Tibial nerve (tissue), 4 donors: ENCODE results near the gene AGMO. TPM values are rescaled to one million over a fixed set of nuclear protein-coding genes. Genes with fewer than 3 reads are reported as not detected.

Experiments
- DNase-seq, 2 donors: peaks; one replicate each; pipeline ENCODE4 v3.0.0-alpha.2; 2019; ENCODE audit warnings: low spot score in 2 of 2
- H3K27ac ChIP-seq, 4 donors: fragments of 200-600 bp; sonication (generic) in 3 of 4; one replicate each; pipeline ENCODE4 v1.5.1; 2017 to 2019; ENCODE audit warnings: mild to moderate bottlenecking in 1 of 4
- H3K27me3 ChIP-seq, 2 donors: fragments of 200-600 bp; sonication (generic) in 1 of 2; one replicate each; pipeline versions ENCODE4 v1.5.1 to v1.6.0; 2017 to 2019
- H3K36me3 ChIP-seq, 3 donors: fragments of 200-600 bp; sonication (generic); one replicate each; pipeline ENCODE4 v1.5.1; 2018 to 2019
- H3K4me1 ChIP-seq, 4 donors: fragments of 200-600 bp; sonication (generic) in 3 of 4; one replicate each; pipeline ENCODE4 v1.5.1; 2017 to 2019
- H3K4me3 ChIP-seq, 4 donors: fragments of 200-600 bp; sonication (generic) in 3 of 4; one replicate each; pipeline ENCODE4 v1.5.1; 2017 to 2019; ENCODE audit warnings: mild to moderate bottlenecking in 1 of 4, moderate library complexity in 1 of 4
- H3K9me3 ChIP-seq, 4 donors: fragments of 200-600 bp; sonication (generic) in 3 of 4; one replicate each; pipeline ENCODE4 v1.5.1; 2017 to 2019
- EP300 ChIP-seq, 2 donors: sonication (generic); formaldehyde crosslinking; IDR thresholded peaks; one replicate each; pipeline ENCODE4 v1.6.1; 2017; ENCODE audit warnings: antibody characterized with exemption in 2 of 2, mild to moderate bottlenecking in 1 of 2
- POLR2A ChIP-seq, 2 donors: fragments of 450-650 bp; IDR thresholded peaks; one replicate each; pipeline ENCODE4 v1.6.1; 2017; ENCODE audit warnings: antibody characterized with exemption in 2 of 2, mild to moderate bottlenecking in 2 of 2, moderate library complexity in 2 of 2
- WGBS, 2 donors: methylation state at CpG; one replicate each; pipeline ENCODE4 v1.1.5; 2018; 5-methylcytosine and 5-hydroxymethylcytosine counted together
- total RNA-seq, 4 donors: library from RNA; depleted of rRNA; stranded (reverse); fragments of >200 nt; gene quantifications; one replicate each; pipeline ENCODE4 v1.1.0, GENCODE V29; 2016
- TF ChIP-seq, protein P1 (sequence below), 5 experiments: fragments of 200-600 bp in 3 of 5; fragments of 450-650 bp in 2 of 5; sonication (generic) in 3 of 5; IDR thresholded peaks; one replicate each; pipeline ENCODE4 v1.5.1; 2016 to 2019; ENCODE audit warnings: antibody characterized with exemption in 5 of 5, mild to moderate bottlenecking in 3 of 5, moderate library complexity in 2 of 5

The AGMO gene
- total RNA-seq, 4 donors from 2014 or later: 2.4 to 14.0 (median 6.5) TPM

DNA sequence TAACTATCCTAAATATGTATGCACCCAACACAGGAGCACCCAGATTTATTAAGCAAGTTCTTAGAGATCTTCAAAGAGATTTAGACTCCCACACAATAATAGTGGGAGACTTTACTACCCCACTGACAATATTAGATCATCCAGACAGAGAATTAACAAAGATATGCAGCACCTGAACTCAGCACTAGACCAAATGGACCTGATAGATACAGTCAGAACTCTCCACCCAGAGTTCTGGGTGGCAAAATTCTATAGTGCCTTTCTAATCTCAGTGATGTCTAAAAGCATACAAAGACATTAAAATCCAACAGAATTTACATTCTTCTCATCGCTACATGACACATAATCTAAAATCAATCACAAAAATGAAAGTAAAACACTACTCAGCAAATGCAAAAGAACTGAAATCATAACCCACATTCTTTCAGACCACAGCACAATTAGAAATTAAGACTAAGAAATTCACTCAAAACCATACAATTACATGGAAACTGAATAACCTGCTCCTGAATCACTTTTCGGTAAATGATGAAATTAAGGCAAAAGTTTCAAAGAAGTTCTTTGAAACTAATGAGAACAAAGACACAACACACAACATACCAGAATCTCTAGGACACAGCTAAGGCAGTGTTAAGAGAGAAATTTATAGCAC is 183.2 kb downstream of the AGMO start:
- Histone ChIP-seq H3K27me3 (no peaks in the 10 kb centered on the region), H3K9me3 (no peaks in the 10 kb centered on the region), H3K36me3 (no peaks in the 10 kb centered on the region), H3K4me1 (no peaks in the 10 kb centered on the region), H3K4me3 (no peak overlapping the region), H3K27ac (no peak overlapping the region)
- TF ChIP-seq POLR2A (IDR thresholded peaks at IDR 0.05): no peak
- TF ChIP-seq EP300 (IDR thresholded peaks at IDR 0.05): no peak
- TF ChIP-seq, protein P1, sequence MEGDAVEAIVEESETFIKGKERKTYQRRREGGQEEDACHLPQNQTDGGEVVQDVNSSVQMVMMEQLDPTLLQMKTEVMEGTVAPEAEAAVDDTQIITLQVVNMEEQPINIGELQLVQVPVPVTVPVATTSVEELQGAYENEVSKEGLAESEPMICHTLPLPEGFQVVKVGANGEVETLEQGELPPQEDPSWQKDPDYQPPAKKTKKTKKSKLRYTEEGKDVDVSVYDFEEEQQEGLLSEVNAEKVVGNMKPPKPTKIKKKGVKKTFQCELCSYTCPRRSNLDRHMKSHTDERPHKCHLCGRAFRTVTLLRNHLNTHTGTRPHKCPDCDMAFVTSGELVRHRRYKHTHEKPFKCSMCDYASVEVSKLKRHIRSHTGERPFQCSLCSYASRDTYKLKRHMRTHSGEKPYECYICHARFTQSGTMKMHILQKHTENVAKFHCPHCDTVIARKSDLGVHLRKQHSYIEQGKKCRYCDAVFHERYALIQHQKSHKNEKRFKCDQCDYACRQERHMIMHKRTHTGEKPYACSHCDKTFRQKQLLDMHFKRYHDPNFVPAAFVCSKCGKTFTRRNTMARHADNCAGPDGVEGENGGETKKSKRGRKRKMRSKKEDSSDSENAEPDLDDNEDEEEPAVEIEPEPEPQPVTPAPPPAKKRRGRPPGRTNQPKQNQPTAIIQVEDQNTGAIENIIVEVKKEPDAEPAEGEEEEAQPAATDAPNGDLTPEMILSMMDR (IDR thresholded peaks at IDR 0.05): no peak
- no peak for DNase-seq
- WGBS, 2 donors: 78 to 80% methylated on average over 2 of the region's 2 CpGs

DNA sequence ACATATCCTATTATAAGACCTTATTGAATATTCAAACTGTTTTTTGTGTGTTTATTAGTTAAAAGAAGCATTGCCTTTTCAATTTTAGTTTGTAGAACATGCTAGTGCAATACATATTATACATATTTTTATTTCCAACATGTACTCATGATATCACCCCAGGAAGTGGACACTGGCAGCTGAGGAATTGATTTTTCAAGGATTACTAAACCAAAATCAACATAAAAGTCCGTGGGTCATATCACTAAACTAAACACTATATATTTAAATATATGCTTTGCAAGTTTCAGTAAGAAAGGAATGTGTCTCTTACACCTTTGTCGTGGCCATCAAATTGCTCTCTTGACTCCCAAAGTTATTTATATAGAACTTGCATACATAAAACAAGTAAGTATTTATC is 185.2 kb downstream of the AGMO start:
- no peak for DNase-seq
- Histone ChIP-seq H3K4me3 (no peak overlapping the region), H3K9me3 (no peaks in the 10 kb centered on the region), H3K4me1 (no peaks in the 10 kb centered on the region), H3K27ac (no peak overlapping the region), H3K27me3 (no peaks in the 10 kb centered on the region), H3K36me3 (no peaks in the 10 kb centered on the region)
- 54 to 66% methylated on average over 2 of the region's 2 CpGs for WGBS, 2 donors
- TF ChIP-seq POLR2A (IDR thresholded peaks at IDR 0.05): no peak
- no peak for TF ChIP-seq EP300 (IDR thresholded peaks at IDR 0.05)
- TF ChIP-seq, protein P1 (IDR thresholded peaks at IDR 0.05): no peak

DNA sequence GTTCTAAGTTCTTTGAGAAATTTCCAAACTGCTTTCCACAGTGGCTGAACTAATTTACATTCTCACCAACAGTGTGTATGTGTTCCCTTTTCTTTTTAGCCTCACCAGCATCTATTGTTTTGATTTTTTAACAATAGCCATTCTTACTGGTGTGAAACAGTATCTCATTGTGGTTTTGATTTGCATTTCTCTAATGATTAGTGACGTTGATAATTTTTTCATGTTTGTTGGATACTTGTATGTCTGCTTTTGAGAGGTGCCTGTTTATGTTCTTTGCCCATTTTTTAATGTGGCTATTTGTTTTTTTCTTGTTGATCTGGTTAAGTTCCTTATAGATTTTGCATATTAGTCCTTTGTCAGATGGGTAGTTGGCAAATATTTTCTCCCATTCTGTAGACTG is 191.4 kb downstream of the AGMO start:
- 61 to 62% methylated on average over 1 of the region's 1 CpG for WGBS, 2 donors
- no peaks in the 10 kb centered on the region for H3K4me1 ChIP-seq
- no peak for TF ChIP-seq POLR2A (IDR thresholded peaks at IDR 0.05)
- H3K27me3 ChIP-seq: no peaks in the 10 kb centered on the region
- no peak for DNase-seq
- H3K27ac ChIP-seq: no peak overlapping the region
- H3K9me3 ChIP-seq: no peaks in the 10 kb centered on the region
- no peak overlapping the region for H3K4me3 ChIP-seq
- H3K36me3 ChIP-seq: no peaks in the 10 kb centered on the region

DNA sequence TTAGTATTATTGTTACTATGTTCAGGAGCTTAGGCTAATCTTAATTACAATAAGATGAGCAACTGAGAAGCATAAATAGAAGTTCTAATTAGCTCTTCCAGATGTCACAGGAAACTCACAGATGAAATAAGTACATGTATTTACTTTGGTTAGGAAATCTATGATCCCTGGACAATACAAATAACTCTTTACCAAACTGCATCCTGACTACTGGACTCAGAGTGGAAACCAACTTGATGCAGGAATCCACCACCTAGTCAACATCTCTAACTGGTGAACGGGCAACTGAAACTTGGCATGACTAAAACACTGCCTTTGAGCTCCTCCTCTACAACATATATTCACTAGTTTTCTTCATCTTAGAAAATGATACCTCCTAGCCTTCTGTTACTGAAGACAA is 193.2 kb downstream of the AGMO start:
- WGBS, 2 donors: 85 to 96% methylated on average over 1 of the region's 1 CpG
- no peaks in the 10 kb centered on the region for H3K4me1 ChIP-seq
- no peaks in the 10 kb centered on the region for H3K27me3 ChIP-seq

DNA sequence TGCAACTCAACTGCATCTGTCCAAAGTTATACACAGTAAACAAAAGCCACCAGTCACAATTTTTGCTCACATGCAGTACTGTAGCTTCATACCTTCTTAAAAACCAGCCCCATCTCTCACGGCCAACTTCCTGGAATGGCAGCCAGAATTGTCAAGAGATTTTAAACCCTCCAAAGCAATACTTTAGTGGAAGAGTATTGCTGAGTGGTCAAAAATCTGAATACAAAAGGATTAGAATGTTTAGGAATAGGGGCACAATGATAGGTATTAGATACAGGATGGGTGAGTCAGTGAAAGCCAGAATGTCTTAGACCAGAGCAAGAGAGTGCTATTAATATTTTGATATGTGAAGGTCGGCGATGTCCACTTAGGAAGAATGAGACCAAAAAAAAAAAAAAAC is 193.9 kb downstream of the AGMO start:
- TF ChIP-seq POLR2A (IDR thresholded peaks at IDR 0.05) (no peak), EP300 (IDR thresholded peaks at IDR 0.05) (no peak)
- TF ChIP-seq, protein P1 (IDR thresholded peaks at IDR 0.05): no peak
- H3K4me1 ChIP-seq: no peaks in the 10 kb centered on the region
- no peaks in the 10 kb centered on the region for H3K36me3 ChIP-seq
- 87 to 91% methylated on average over 3 of the region's 3 CpGs for WGBS, 2 donors
- no peak for DNase-seq
- H3K4me3 ChIP-seq: no peak overlapping the region
- H3K9me3 ChIP-seq: no peaks in the 10 kb centered on the region
- H3K27ac ChIP-seq: no peak overlapping the region
- H3K27me3 ChIP-seq: no peaks in the 10 kb centered on the region

More for the DNA sequence above, 193.2 kb downstream of the AGMO start:
- no peak for TF ChIP-seq EP300 (IDR thresholded peaks at IDR 0.05)
- no peak for TF ChIP-seq POLR2A (IDR thresholded peaks at IDR 0.05)
- TF ChIP-seq, protein P1 (IDR thresholded peaks at IDR 0.05): no peak
- Histone ChIP-seq H3K4me3 (no peak overlapping the region), H3K36me3 (no peaks in the 10 kb centered on the region), H3K9me3 (no peaks in the 10 kb centered on the region), H3K27ac (no peak overlapping the region)
- DNase-seq: no peak
